ENCODE data around the gene LRP6. TPM values are rescaled to one million over a fixed set of nuclear protein-coding genes. Genes with fewer than 3 reads are reported as not detected.

The LRP6 gene
- total RNA-seq, 1 experiment from 2014 or later, result 22.0 TPM

- Histone ChIP-seq H3K36me3 (ENCODE audit: control insufficient read depth, insufficient read depth, low read length) (no peaks in the 10 kb centered on the region), H3K9me3 (ENCODE audit: control insufficient read depth, insufficient read depth, low read depth, low read length) (no peaks in the 10 kb centered on the region), H3K27ac (ENCODE audit: low read length) (no peak overlapping the region), H3K4me3 (ENCODE audit: low read depth in 2 of 2, low read length in 2 of 2) (no peak overlapping the region), H3K27me3 (ENCODE audit: control insufficient read depth, insufficient read depth, low read length) (no peaks in the 10 kb centered on the region), H3K4me1 (ENCODE audit: control insufficient read depth, insufficient read depth, low read length) (no peaks in the 10 kb centered on the region)
- POLR2A ChIA-PET, result interaction anchor here (0.5 kb wide), 1 partner anchor 11 kb away, joined by 10 read pairs; no protein-coding TSS in a partner anchor
- CTCF ChIA-PET, result no interaction called here
- in situ Hi-C loops (cut with HindIII; ENCODE audit: low pct_unique_long_range_greater_than_20kb, low sequenced_read_pairs) (no loop called here), intact Hi-C loops (cut with micrococcal nuclease; ENCODE audit: unreplicated experiment) (no loop called here)
- ATAC-seq (no peak), DNase-seq (ENCODE audit: low read depth, low spot score) (no peak)
- no peak for TF ChIP-seq CTCF (IDR thresholded peaks at IDR 0.05)
- no peak for TF ChIP-seq SIN3A (IDR thresholded peaks at IDR 0.05; ENCODE audit: borderline replicate concordance, insufficient read depth, low read depth, low read length)
- no peak for TF ChIP-seq TCF7L2 (IDR thresholded peaks at IDR 0.05; ENCODE audit: low read depth, low read length)
- TF ChIP-seq REST (IDR thresholded peaks at IDR 0.05; ENCODE audit: insufficient read depth in 1 of 2, low read depth in 2 of 2, low read length in 1 of 2), result no peak
- no peak for TF ChIP-seq POLR2AphosphoS5 (IDR thresholded peaks at IDR 0.05; ENCODE audit: low read depth, low read length)
- BruUV-seq (replicated peaks), result no TSS peak
These were observed 27.6 kb upstream of the LRP6 start for GRCh38 chr12:12294215-12295005.

GRCh38 chr12:12290206-12290605 lies 23.4 kb upstream of the LRP6 start:
- Histone ChIP-seq H3K27me3 (ENCODE audit: control insufficient read depth, insufficient read depth, low read length) (no peaks in the 10 kb centered on the region), H3K9me3 (ENCODE audit: control insufficient read depth, insufficient read depth, low read depth, low read length) (no peaks in the 10 kb centered on the region), H3K36me3 (ENCODE audit: control insufficient read depth, insufficient read depth, low read length) (no peaks in the 10 kb centered on the region), H3K4me3 (ENCODE audit: low read depth in 2 of 2, low read length in 2 of 2) (no peak overlapping the region), H3K4me1 (ENCODE audit: control insufficient read depth, insufficient read depth, low read length) (no peaks in the 10 kb centered on the region), H3K27ac (ENCODE audit: low read length) (no peak overlapping the region)
- TF ChIP-seq SIN3A (IDR thresholded peaks at IDR 0.05; ENCODE audit: borderline replicate concordance, insufficient read depth, low read depth, low read length) (no peak), CTCF (IDR thresholded peaks at IDR 0.05) (no peak), POLR2AphosphoS5 (IDR thresholded peaks at IDR 0.05; ENCODE audit: low read depth, low read length) (no peak), TCF7L2 (IDR thresholded peaks at IDR 0.05; ENCODE audit: low read depth, low read length) (no peak), REST (IDR thresholded peaks at IDR 0.05; ENCODE audit: insufficient read depth in 1 of 2, low read depth in 2 of 2, low read length in 1 of 2) (no peak)
- intact Hi-C loops (cut with micrococcal nuclease; ENCODE audit: unreplicated experiment), result no loop called here
- CTCF ChIA-PET, result no interaction called here
- DNase-seq (ENCODE audit: low read depth, low spot score) (no peak), ATAC-seq (no peak)
- POLR2A ChIA-PET, result no interaction called here
- in situ Hi-C loops (cut with HindIII; ENCODE audit: low pct_unique_long_range_greater_than_20kb, low sequenced_read_pairs), result no loop called here
- BruUV-seq (replicated peaks), result no TSS peak

All from Panc1 (cell line).